Activated CD4-positive, alpha-beta T cell treated with anti-CD3 and anti-CD28 coated beads for 24 hours (primary cell): ENCODE data around the gene IRS1.

Source experiments
- DNase-seq, 2 donors: peaks; one replicate each; pipeline ENCODE4 v3.0.0-alpha.2; 2020; ENCODE audit warnings: low read depth in 2 of 2

IRS1 gene

DNA sequence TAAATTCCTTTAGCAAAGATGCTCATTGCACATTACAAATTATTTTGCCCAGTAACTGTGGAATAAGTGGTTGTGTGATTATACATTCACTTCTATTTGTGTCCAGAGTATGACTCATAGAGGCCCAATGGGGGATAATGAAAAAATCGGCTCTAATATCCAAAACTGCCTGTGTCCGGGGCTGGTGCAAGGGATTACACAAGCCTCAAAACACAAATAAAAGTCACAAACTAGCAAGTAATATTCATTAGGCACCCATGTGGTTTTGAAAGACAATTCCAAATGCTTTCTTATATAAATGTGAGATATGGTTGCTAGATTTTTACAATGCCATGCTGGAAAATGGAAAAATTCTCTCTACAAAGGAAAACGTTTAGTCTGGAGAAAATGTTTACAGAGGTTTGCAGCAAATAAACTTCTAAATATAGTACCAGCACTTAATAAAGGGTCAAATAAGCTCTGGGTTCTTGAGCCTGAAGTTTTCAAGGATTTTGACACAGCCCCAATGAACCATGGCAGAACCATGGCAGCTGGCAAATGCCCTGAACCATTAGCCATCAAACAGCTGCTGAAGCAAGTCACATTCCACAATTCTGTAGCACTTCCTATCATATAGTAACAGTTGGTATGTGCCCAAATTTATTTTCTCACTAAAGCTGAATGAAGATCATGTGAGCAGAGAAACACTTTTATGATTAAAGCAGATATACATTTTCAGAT is 40.5 kb downstream of the IRS1 start:
- DNase-seq = no peak

DNA sequence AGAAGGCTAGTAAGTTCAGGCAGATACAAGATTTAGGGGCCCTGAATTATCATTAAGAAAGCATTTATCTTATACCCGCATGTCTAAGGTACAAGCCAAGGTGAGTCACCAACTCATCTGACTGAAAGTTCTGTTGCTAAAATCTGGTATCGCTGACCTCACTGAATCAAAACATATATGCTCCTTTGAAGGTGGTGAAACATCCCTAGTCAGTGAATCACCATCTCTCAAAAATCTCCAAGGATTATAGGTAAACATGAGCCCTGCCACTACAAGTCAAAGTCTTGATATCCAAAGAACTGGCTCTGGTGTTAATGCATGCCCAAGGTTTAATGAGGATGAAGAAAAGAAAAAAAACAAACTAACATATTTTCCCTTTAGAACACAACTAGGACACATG is 43.5 kb downstream of the IRS1 start:
- DNase-seq = no peak

DNA sequence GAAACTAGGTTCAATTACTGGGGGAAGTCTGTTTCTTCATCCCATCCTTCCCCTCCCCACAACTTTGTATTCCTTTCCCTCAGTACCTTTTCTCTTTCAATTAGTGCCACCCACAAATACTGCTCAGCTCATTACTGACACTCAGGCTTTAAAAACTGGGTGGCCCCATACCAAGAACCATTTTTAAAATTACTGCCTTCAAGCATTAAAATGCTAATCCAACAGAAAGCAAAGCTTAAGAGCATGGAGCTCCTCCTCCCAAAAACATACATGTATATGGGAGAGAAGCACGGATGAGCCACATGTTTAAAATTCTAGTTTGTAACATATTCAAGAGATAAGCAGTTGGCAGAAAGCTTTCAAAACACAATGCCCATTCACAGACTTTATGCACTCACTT is 44.0 kb downstream of the IRS1 start:
- no peak for DNase-seq

DNA sequence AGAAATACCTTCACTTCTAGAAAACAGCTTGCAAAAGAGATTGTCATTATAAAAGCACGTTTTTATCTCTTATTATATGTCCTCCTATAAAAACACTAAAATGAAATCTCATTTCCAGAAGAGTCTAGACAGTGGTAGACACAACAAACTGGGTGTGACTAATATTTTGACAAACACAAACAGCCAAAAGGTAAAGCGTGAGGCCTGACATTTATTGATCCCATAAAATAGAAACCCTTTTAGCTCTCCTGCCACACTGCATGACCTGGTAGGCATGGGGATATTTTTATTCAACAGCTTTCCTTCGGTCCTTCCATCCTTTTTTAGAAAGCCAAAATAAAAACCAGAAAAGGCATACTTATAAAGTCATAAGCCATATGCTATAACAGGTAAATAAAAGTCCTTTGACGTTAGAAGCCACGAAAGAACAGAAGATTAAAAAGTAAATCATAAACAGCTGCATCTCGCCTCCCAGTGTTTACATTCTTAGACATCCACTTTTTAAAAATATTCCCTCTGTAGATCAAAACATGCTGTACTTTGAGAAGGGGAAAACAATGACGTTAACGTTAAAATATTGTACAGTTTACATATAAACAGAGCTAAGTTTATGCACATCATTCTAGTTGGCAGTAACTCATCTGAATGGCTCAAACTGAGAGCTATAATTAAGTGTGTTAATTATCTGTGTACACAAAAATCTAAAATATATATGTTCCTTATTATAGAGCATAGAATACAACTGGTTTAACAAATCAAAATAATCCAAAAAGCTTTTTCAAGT is 44.6 kb downstream of the IRS1 start:
- DNase-seq = no peak

- DNase-seq = no peak
These were observed 46.7 kb downstream of the IRS1 start for GRCh38 chr2:226752887-226753286.

DNA sequence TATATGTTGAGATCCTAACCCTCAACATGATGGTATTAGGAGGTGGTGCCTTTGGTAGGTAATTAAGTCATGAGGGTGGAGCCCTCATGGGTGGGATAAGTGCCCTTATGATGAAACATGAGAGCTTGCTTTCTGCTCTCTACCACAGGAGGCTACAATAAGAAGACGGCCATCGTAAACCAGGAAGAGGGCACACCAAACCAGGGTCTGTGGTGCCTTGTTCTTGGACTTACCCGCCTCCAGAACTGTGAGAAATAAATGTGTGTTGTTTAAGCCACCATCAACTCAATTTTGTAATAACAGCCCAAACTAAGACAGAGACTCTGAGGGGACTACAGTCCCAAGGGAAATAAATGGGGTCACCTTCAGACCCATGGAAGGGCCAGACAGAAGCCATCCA is 52.3 kb downstream of the IRS1 start:
- DNase-seq = no peak

DNA sequence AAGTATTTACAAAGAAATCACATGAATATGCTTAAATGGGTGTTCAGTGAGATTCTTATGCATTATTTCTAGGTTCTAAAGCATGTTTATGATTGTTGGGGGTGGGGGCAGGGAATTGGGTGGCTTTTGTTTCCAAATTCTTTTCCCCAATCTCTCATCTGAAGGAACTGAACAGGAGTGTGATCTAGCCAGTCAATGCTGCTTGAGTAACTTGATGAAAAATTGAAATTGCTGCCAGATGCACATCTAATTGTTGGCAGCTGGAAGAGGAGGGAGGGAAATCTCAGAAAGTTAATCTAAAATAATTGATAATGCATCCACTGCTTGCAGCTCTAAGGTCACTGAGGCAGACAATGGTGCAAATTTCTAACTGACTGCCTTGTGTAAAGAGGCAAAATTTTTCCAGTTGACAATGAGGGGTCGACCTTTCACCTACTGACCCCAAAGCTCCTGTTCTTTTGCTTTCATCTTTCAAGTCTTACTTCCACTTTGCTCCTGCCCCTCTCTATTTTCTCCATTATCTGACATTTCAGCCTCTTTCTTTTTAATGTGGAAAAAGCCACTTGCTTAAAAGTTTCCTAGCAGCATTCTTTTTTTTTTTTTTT is 53.3 kb downstream of the IRS1 start:
- no peak for DNase-seq

DNA sequence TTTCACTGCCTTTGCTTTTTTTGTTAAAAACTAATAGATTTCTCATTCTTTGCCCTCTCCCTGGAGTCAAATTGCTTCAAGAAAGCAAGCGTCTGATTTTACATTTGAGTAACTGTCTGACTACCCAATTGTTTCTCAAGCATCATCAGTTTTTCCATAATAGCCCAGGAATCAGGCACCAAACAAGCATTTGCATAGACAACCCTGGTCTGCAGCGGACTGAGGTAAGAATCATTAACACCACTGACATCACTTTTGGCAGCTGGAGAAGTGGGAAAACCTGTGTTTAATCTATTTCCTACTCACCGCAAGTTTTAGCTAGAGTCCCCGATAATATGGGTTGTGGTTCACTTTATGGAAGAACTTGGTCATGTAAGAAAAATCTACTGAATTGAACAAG is 55.7 kb downstream of the IRS1 start:
- DNase-seq = no peak

DNA sequence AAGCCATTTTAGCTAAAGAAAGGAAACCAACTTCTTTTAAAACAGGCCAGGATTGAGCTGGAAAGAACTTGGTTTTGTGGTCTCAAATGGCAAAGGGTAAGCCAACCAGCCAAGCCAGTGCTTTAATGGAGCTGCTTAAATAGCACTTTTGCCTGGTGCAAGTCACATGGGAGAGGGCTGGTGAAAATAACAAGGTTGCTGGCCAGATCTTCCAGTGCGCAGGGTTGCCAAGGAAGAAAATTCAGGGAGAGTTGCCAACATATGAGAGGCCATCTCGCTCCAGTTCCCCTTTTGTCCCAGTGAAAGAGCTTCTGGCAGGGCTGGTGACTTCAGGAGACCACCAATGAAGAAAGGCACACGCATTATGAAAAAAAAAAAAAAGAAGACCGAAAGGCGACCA is 57.3 kb downstream of the IRS1 start:
- no peak for DNase-seq

DNA sequence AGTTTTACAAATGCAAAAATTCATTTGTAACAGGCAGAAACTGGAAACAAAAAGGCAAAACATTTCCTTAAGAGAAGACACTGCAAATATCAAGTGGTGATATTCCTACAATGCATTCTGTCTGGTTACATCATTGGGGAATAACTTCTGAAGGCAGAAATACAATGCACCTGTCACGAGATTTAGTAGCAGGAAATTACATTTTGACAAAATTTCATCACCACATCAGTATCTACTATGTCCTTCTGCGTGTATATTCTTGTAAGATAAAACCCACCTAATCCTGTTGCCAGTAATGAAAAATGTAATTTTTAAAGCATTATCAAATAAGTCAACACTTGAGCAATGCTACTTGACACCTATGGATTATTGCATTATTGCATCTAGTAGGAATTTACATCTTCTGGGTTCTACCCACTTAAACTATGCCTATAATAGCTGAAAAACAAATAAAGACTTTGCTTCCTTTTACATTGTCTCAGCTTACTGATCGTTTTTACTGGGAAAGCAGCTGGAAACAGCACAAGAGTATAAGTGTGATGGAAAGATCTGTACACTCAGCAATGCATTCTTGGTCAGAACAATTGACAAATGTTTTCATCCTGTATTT is 59.5 kb downstream of the IRS1 start:
- no peak for DNase-seq

DNA sequence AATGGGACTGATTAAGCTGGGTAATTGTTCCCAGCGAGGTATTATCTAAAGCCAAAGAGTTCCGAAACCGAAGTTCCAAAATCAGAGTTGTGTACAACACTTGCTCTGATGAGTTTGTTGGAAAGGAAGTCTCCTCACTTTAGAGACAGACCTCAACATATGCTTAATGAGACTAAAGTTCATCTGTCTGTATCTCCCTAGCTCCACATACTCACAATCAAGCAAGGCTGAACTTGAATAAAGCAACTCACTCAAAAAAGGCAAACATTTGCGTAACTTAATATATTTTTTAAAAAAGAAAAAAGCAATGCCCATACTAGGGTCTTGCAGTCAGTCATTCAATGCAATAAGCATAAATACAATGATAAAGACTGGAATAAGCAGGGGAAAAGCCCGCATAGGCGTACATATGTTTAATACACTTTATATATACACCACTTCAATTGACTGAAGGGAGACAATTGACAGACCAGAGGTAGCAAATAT is 60.0 kb downstream of the IRS1 start:
- DNase-seq = no peak

GRCh38 chr2:226738821-226739544 is 60.6 kb downstream of the IRS1 start:
- DNase-seq = no peak

DNA sequence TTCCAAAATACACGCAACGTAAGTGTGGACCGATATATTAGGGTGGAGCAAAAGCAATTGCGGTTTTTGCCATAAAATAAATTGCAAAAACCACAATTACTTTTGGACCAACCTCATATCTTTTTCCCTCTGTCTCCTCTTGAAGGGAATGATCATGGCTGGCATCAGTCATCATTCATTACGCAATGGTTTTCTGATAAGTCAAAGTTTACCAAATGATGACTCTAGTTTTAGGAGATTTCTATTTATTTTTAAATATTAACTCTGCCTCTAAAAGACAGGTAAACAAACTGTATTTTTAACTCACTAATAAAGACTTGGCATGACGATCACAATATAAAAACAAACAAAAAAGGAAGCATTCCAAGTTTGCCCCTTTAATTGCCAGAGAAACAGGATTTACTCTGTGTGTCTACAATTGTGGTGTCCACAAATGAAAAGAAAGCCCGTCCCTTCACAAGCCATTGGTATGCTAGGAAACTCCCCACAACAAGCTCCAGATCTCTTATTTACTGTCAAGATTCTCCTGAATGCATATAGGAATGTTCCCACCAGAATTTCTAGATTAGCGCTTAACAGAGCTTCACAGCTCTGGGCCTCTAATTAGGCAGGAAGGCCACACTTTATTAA is 61.3 kb downstream of the IRS1 start:
- no peak for DNase-seq

- no peak for DNase-seq
These were observed 63.2 kb downstream of the IRS1 start for GRCh38 chr2:226736382-226736781.

DNA sequence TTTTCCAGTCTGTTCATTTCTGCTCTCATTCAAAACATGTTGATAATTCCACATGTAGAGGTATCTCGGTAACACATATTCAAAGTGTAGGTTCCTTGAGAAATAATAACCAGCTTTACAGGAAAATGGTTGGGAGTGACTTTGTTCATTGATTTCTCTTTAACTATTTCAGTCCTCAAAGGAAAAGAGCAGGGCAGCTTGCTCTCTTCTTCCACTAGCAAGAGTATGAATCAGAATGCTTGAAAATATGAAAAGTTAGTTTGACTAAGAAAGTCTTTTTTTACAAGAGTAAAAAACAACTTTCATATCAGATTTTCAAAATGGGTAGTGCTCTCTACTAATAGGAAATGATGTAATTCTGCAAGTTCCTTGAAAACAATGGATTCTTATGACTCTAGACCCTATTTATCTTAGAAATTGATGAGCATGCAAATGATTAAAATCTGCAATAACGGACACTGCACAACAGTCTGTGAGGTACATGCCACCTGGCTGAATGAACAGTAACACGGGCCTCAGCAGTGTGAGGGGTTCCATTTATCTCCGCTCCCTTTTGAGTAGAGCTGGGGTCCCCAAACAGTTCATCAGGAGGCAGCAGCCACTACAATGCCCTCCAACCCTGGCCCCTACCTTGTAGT is 65.6 kb downstream of the IRS1 start:
- DNase-seq = no peak

DNA sequence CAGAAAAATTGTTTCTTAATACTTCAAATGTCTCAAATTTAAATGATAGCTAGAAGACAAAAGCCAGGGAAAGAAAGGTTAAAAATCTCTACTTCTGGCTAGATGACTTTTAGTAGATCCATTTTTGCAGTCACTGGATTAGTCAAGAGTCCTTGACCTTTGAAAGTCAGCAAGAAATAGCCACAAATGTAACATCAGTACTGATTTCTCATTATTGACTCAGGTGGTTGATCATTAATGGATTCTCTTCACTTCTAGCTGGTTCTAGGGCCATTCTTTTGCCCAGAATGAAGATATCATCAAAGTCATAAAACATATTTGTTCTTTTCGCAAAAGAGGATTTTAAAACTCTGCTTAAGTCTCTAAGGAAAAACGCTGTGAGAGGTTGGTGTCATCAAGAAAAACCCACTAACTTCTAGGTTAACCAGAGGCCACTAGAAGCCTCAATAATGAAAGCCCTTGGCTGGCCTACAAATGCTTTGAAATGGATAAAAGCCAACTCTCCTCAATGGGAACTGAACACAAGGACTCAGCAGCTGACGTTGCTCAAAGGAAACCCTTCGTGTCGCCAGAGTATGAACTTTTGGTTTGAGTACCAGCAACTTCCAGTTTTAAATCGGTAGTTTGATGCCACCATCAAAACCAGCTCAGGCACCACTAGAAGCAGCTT is 66.3 kb downstream of the IRS1 start:
- DNase-seq = no peak

- DNase-seq = no peak
These were observed 67.0 kb downstream of the IRS1 start for GRCh38 chr2:226732478-226733188.

GRCh38 chr2:226730481-226730880 is 69.1 kb downstream of the IRS1 start:
- DNase-seq = no peak

DNA sequence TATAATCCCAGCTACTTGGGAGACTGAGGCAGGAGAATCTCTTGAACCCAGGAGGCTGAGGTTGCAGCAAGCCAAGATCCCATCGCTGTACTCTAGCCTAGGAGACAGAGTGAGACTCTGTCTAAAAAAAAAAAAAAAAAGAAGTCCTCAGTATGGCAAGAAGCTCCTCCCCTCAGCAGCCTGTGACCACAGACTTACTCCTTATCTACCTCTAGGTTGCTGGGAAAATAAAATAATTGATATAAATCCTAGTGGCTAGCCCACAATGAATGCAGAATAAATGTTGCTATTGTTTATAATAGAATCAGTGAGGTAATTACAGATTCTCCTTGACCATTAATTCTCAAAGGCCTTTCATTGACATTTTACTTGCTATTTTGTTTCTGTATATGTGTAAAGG is 70.6 kb downstream of the IRS1 start:
- DNase-seq = no peak

DNA sequence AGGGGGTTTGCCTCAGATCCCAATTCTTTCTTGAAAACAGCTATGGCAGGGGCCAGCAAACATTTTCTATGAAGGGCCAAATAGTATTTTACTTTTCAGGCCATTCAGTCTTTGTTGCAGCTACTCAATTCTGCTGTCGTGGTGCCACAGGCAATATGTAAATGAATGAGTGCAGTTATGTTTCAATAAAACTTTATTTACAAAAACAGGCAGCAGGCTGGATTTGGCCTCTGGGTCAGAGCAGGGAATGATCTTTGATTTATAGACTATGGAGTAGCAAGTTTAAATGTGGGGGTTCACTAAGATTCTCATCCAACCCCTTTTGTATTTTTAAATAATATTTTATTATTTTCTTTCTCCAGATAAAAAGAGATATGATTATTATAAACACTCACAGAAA is 72.4 kb downstream of the IRS1 start:
- no peak for DNase-seq
